Skeletal muscle tissue (tissue), 4 donors: Measurements from ENCODE around the gene UGT2B7. TPM values are rescaled to one million over a fixed set of nuclear protein-coding genes. Genes with fewer than 3 reads are reported as not detected.

ENCODE experiments used
- H3K27ac ChIP-seq: one replicate; pipeline ENCODE4 v1.7.0; 2013; ENCODE audit warnings: mild to moderate bottlenecking, low read depth, low read length, inconsistent platforms
- H3K27me3 ChIP-seq, 3 donors: one replicate each; pipeline ENCODE4 v1.7.0; 2013; ENCODE audit warnings: low read length in 3 of 3; ENCODE audit not compliant: control insufficient read depth in 3 of 3, insufficient read depth in 3 of 3
- H3K36me3 ChIP-seq, 3 donors: one replicate each; pipeline ENCODE4 v1.7.0; 2013; ENCODE audit warnings: low read length in 3 of 3; ENCODE audit not compliant: control insufficient read depth in 3 of 3, insufficient read depth in 3 of 3
- H3K4me1 ChIP-seq, 3 donors: one replicate each; pipeline ENCODE4 v1.7.0; 2013; ENCODE audit warnings: low read length in 3 of 3, mild to moderate bottlenecking in 3 of 3; ENCODE audit not compliant: control insufficient read depth in 3 of 3, insufficient read depth in 3 of 3
- H3K4me3 ChIP-seq, 3 donors: one replicate each; pipeline ENCODE4 v1.7.0; 2013; ENCODE audit warnings: low read length in 3 of 3
- H3K9ac ChIP-seq, 3 donors: one replicate each; pipeline ENCODE4 v1.7.0; 2013; ENCODE audit warnings: low read length in 3 of 3, mild to moderate bottlenecking in 3 of 3, moderate library complexity in 2 of 3, low read depth in 1 of 3
- H3K9me3 ChIP-seq, 3 donors: one replicate each; pipeline ENCODE4 v1.7.0; 2013; ENCODE audit warnings: low read length in 3 of 3; ENCODE audit not compliant: control insufficient read depth in 3 of 3
- total RNA-seq: library from RNA; depleted of rRNA; stranded (reverse); fragments of >200 nt; gene quantifications from one replicate; pipeline ENCODE4 v1.2.3, GENCODE V29; 2014
- donor health status: Osteomylitis.

UGT2B7 gene
- total RNA-seq, 1 donor from 2014 or later = not detected

DNA sequence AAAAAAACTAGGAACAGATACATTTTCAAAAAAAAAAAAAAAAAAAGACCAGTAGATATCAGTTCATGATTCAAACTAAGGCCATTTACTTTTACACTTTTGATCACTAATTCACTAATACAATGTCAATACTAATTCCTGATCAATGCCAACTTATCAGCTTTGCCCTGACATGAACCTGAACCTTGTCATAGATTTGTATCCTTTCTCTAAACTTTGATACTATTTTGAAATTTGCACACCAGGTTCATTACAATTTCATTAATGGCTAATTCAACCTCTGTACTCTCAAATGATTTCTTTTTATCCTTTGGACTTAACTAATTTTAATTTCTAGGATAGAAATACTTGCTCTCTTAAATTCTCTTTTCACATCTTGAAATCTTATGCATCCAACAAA is 37.7 kb downstream of the UGT2B7 start:
- Histone ChIP-seq H3K4me3 (no peak overlapping the region), H3K27ac (no peak overlapping the region), H3K36me3 (no peaks in the 10 kb centered on the region), H3K9ac (no peak overlapping the region), H3K4me1 (no peaks in the 10 kb centered on the region), H3K9me3 (no peaks in the 10 kb centered on the region), H3K27me3 (no peaks in the 10 kb centered on the region)

DNA sequence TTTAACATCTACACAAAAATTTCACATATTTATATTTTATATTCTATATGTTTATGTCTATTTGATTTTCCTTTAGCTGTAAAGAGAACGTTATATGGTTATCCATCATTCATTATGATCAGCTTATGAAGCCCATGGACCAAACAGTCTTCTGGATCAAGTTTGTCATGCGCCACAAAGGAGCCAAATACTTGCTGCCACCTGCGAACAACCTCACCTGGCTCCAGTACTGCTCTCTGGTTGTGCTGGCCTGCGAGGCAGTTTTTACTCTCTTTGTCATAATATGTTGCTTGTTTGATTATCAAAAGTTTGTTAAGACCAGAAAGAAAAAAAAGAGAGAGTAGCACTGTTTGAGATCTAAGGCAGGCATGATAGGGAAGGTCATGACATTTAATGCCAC is 38.2 kb downstream of the UGT2B7 start:
- Histone ChIP-seq H3K4me3 (no peak overlapping the region), H3K4me1 (no peaks in the 10 kb centered on the region), H3K27ac (no peak overlapping the region), H3K9me3 (no peaks in the 10 kb centered on the region), H3K9ac (no peak overlapping the region), H3K27me3 (no peaks in the 10 kb centered on the region), H3K36me3 (no peaks in the 10 kb centered on the region)

DNA sequence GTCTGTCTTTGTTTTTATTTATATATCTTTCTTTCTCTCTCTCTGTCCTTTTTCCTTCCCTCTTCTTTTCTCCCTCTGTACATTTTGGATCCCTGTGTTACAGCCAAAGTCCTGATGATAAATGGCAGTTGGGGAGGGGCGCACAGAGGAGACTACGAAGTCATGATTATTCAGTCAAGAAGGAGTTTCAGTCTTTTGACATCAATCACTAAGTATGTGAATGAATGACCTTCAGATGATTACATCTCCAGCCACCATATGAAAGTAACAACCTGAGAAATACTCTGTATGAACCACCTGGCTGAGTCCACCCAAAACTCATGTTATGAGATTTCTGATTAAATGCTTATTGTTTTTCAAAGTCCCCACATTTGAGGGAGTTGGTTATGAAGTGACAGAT is 45.0 kb downstream of the UGT2B7 start:
- Histone ChIP-seq H3K4me3 (no peak overlapping the region), H3K36me3 (no peaks in the 10 kb centered on the region), H3K27me3 (no peaks in the 10 kb centered on the region), H3K27ac (no peak overlapping the region), H3K9ac (no peak overlapping the region), H3K9me3 (no peaks in the 10 kb centered on the region), H3K4me1 (no peaks in the 10 kb centered on the region)

DNA sequence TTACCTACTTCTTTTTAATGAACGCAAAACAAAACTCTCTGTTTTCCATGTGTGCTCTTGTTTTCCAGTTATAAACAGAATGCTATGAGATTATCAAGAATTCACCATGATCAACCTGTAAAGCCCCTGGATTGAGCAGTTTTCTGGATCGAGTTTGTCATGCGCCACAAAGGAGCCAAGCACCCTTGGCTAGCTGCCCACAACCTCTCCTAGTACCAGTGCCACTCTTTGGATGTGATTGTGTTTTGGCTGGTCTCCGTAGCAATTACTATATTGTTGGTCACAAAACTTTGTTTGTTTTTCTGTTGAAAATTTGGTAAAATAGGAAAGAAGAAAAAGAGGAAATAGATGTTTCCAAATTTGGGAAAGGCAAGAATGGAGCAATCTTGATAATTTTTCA is 51.1 kb downstream of the UGT2B7 start:
- Histone ChIP-seq H3K4me1 (no peaks in the 10 kb centered on the region), H3K4me3 (no peak overlapping the region), H3K27me3 (no peaks in the 10 kb centered on the region), H3K9me3 (no peaks in the 10 kb centered on the region), H3K27ac (no peak overlapping the region), H3K9ac (no peak overlapping the region), H3K36me3 (no peaks in the 10 kb centered on the region)

DNA sequence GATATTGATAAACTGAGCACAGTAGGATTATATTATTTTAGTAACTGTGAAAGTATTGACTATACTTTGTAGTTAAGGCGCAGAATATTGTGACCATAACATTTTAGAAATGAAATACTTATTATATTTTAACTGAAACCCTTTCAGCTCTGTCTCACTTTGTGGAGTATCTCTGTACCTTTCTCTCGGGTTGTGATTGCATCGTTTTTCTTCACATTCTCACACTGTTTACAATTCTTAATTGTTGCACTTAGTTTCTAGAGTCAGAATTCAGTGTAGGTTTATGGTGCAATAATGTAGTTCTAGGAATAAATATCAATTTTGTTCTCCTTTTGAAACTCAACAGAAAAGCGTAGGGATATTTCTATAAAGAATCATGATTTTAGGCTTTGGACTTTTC is 57.7 kb downstream of the UGT2B7 start:
- Histone ChIP-seq H3K27ac (no peak overlapping the region), H3K27me3 (no peaks in the 10 kb centered on the region), H3K4me3 (no peak overlapping the region), H3K36me3 (no peaks in the 10 kb centered on the region), H3K9ac (no peak overlapping the region), H3K9me3 (no peaks in the 10 kb centered on the region), H3K4me1 (no peaks in the 10 kb centered on the region)

- Histone ChIP-seq H3K4me1 (no peaks in the 10 kb centered on the region), H3K4me3 (no peak overlapping the region), H3K9ac (no peak overlapping the region), H3K27me3 (no peaks in the 10 kb centered on the region), H3K27ac (no peak overlapping the region), H3K9me3 (no peaks in the 10 kb centered on the region), H3K36me3 (no peaks in the 10 kb centered on the region)
Observed at GRCh38 chr4:69156913-69157312, 60.6 kb downstream of the UGT2B7 start.

Other genes starting within 250 kb of the UGT2B7 start
- not detected for gene UGT2A3, start 144.7 kb upstream of the UGT2B7 start, total RNA-seq
- gene UGT2B11, start 118.3 kb downstream of the UGT2B7 start, total RNA-seq = not detected
- gene UGT2B28, start 184.0 kb downstream of the UGT2B7 start, total RNA-seq = not detected